Kidney tubule cell (primary cell): ENCODE measurements around the gene RTEL1.
"Not testable (repeated sequence)": the region's sequence is repeated elsewhere in the genome, so short reads cannot be mapped to it uniquely, and the experiment has no call there.

Experiments used
- DNase-seq: peaks from one replicate; pipeline ENCODE4 v3.0.0-alpha.2; 2018; ENCODE audit warnings: low spot score

The RTEL1 gene

DNA sequence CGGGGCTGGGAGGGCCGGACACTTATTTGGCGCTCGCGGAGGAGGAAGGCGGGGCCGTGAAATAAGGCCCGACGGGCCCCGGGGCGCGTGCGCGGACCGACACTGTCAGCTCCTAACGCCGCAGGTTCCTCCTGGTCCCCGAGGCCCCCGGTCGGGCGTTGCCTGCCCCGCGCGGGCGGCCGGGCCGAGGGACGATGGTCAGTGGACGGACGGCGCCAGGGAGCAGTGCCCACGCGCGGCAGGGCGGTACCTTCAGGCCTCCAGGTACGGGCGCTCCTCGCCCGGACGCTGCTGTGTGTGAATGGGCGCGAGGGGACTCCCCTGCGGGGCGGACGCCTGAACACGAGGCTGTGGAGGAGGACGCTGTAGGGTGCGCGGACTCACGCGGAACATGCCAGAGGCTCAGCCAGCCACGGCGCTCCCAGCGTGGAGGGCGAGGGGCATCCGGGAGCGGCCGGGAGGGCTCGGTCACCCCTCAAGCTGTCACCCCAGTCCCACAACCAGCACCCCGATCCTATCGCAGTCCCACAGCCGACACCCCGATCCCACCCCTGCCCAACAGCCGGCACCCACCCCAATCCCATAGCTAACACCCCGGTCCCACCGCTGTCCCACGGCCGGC is 30.9 kb upstream of the RTEL1 start:
- peak; percentile 96 for DNase-seq

DNA sequence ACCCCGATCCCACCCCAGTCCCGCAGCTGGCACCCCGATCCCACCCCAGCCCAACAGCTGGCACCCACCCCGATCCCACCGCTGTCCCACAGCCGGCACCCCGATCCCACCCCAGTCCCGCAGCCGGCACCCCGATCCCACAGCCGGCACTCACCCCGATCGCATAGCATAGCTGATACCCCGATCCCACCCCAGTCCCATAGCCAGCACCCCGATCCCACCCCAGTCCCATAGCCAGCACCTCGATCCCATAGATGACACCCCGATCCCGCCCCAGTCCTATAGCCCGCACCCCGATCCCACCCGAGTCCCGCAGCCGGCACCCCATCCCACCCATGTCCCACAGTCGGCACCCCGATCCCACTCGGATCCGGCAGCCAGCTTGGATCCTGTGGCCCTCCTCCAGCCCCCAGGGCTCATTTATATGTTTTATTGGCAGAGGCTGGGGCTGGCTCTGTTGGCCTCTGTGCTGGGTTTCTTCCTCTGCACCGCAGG is 30.3 kb upstream of the RTEL1 start:
- DNase-seq, result no peak

DNA sequence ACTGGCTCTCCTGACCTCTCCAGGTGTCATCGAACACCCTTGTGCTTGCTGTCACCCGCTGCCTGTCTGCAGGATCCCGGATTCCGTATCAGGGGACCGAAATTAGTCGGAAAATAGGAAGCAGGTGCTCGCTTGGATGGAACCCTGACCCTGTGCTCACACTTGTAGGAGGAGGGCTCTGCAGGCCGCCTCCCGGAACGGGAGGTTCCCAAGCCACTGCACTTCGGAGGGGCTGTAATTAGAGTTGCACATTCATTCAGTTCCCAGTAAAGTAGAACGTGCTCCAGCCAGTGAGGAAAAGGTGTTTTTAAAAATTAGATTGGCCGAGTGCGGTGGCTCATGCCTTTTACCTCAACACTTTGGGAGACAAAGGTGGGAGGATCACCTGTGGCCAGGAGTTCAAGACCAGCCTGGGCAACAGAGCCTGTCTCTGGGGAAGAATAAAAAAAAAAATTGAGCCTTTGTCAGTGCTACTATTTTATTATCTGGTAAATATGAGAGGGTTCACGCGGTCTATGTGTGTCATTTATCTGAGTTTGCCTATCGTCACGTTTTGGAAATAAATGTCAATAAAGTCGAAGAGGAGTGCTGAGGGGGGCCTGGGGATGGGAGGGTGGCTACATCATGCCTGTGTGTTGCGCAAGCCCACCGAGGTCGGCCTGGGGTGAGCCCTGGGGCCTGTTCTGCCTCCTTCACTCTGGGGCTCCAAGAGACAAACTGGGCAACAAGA is 29.7 kb upstream of the RTEL1 start:
- DNase-seq, result peak; percentile 88

DNA sequence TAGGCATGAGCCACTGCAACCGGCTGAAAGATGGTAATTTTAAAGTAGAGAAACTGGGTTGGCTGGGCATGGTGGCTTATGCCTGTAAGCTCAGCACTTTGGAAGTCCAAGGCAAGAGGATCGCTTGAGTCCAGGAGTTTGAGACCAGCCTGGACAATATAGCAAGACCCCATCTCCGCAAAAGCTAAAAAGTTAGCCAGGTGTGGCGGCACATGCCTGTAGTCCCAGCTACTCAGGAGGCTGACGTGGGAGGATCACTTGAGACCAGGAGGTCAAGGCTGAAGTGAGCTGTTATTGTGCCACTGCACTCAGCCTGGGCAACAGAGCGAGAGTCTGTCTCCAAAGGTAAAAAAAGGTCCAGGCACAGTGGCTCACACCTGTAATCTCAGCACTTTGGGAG is 27.2 kb upstream of the RTEL1 start:
- not testable (repeated sequence) for DNase-seq

DNA sequence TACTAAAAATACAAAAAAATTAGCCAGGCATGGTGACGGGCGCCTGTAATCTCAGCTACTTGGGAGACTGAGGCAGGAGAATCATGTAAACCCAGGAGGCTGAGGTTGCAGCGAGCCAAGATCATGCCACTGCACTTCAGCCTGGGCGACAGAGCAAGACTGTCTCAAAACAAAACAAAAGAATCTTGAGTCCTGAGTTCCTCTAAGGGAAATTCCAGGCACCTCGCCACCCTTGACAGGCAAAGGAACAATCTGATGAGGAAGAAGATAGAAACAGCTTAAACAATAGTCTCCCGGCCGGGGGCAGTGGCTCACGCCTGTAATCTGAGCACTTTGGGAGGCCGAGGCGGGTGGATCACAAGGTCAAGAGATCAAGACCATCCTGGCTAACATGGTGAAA is 26.7 kb upstream of the RTEL1 start:
- DNase-seq, result peak; percentile 82

DNA sequence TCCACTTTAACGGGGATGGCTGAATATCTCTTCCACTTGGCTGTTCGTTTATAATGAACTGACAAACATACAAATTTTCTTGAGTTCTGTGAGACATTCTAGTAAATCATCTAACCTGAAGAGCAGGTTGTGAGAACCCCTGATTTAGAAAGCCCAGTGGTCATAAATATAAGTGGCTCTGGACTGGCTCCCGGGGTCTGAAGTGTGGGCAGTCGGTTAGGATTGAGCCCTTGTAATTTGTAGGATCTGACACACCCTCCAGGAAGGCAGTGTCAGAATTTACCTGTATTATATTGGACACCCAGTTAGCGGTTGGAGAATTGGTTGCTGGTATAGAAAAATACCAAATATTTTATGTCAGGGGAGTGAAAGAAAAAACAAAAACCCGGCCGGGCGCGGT is 24.4 kb upstream of the RTEL1 start:
- DNase-seq, result no peak

DNA sequence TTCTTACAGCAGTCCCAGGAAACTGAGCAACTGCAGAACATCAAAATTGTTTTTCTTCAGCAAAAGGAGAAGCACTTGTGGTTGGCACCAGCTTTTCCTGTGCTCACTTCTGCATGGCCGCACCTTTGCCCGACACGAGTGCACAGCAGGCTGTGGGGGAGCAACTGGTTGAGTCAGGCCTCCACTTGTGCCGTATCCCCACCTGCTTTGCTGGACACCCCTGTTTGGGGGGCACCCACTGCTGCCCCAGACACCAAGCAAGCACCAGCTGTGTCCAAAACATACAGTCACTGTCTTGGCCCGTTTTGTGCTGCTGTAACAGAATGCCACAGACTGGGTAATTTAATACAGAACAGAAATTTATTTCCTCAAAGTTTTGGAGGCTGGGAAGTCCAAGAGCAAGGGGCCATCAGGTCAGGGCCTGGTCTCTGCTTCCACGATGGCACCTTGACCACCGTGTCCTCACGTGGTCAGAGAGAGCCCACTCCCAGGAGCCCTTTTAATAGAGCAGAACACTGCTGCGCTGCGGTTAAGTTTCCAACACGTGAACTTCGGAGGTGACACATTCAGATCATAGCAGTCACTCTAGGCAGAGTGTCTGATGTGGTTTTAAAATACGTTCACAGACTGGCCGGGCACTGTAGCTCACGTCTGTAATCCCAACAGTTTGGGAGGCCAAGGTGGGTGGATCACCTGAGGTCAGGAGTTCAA is 22.5 kb upstream of the RTEL1 start:
- DNase-seq, result no peak

DNA sequence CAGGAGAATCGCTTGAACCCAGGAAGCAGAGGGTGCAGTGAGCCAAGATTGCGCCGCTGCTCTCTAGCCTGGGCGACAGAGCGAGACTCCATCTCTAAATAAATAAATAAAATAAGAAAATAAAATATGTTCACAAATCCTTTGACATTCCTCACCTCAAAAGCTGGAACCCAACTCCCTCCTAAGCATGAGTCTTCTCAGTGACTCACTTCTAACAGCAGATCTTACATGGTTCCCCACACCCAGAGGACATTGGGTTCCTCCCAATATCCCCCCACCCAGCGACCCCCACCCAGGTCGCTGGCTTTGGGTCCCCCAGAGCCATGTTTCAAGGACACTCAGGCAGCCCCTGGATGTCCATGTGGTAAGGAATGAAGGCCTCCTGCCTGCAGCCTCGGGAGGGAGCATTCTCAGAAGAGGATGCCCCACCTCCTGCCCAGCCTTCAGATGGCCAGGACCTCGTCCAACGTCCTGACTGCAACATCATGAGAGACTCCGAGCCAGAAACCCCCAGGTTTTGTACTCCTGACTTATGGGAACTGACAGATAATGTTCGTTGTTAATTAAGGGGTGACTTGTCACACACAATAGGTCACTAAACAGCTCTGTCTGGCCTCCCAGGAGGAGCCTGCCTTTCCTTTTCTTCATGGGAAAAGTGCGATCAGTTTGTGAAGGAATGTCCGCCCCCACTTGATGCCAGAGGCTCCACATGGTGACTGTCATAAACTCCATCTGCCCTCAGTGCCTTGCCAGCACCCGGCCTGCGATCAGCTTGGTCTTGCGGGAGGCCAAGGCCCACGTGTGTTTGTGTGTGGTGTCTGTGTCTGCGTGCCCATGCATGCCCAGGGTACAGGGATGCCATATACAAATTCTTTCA is 21.1 kb upstream of the RTEL1 start:
- no peak for DNase-seq

DNA sequence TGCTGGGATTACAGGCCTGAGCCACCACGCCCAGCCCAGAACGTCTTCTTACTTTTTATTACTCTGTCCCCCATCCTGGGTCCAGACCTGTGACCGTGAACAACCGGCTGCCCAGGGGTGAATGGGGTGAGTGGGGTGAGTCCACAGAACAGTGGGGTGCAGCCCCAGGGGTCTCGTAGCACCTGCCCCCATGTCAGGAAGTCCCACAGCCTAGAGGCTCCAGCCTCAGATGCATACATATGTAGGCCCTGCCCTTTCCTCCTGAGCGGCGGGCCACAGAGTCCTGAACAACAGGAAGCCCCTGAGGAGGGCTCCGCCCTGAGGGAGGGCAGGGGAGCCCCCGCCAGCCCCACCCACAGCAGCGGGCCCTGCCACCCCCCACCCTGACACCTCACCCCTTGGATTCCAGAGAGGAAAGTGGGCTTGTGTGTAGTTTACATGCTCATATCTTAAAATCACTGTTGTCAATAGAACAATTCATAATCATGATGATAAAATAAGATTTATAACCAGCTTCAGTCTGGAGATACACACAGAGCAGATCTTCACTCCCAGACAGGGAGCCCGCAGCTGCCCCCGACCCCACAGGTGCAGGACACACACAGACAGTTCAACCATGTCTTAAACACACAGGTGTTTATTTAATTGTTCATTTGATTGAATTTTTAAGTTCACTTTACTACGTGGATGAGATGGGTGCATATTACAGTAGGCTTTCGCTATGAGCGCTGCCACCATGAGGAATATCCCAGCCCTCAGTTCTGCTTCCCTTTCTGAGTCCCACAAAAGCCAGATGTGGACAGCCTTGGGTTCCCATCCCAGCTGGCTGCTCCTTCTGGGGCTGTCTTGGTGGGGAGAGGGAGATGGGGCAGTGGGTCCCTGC is 18.8 kb upstream of the RTEL1 start:
- DNase-seq, result no peak

DNA sequence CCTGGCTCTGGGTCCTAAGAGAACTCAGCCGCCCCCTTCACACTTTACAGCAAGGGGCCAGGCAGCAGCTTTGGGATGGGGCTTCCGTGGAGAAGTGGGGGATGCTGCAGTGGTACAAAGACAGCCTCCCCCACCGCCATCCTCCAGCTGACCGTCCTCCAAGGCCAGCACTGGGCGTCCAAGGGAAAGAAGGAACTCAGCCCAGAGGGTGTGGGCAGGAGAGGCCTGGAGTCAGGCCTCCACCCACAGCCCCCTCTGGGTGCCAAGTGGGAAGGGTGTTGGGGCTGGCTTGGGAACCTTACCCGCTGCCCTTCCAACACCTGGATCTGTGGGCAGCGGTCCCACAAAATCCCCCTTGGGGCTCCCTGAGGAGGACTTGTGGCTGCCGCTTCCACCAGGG is 18.0 kb upstream of the RTEL1 start:
- no peak for DNase-seq

DNA sequence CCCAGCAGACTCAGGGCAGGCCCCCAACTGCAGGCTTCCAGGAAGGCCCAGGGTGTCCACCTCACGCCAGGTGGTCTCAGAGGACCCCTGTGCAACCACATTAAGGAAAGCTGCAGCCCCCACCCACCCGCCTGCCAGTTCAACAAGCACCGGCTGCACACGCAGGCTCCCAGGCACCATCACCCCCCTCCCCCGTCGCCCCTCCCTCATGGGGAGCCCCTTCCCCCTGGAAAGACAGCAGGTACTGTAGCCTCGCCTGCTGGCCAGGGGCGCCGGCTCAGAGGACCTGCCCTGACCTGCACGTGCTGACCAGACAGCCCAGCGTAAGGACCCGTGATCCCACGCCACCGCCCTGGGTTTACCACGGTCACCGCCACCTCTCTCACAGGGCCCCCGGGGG is 17.4 kb upstream of the RTEL1 start:
- not testable (repeated sequence) for DNase-seq

DNA sequence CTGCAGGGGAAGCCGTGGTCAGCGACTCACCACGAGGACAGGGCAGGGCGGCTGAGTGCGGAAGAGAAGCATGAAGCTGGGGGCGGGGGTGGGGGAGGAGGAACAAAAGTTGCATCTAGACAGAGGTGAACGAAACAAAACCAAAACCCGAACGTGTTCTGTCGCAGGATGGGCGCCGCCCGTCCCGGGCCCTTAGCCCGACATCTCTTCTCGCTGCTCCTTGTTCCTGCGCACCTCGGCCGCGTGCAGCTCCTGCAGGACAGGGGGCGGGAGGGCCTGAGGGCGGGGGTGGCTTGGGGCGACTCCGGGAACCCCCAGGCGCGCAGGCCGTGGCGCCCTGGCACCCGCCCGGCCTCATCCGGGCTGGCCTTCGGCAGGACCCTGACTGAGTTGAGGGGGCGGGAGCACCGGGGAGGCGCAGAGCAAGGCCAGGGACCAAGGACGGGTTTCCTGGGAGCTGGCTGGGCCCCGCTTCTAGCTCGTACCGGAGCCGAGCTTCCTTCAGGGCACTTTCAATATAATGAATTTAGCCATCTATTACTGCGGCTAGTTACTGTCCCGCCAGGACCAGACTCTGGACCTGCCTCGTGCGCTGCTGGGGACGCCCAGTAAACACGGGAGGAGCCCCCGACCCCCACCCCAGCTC is 16.8 kb upstream of the RTEL1 start:
- peak; percentile 56 for DNase-seq

DNA sequence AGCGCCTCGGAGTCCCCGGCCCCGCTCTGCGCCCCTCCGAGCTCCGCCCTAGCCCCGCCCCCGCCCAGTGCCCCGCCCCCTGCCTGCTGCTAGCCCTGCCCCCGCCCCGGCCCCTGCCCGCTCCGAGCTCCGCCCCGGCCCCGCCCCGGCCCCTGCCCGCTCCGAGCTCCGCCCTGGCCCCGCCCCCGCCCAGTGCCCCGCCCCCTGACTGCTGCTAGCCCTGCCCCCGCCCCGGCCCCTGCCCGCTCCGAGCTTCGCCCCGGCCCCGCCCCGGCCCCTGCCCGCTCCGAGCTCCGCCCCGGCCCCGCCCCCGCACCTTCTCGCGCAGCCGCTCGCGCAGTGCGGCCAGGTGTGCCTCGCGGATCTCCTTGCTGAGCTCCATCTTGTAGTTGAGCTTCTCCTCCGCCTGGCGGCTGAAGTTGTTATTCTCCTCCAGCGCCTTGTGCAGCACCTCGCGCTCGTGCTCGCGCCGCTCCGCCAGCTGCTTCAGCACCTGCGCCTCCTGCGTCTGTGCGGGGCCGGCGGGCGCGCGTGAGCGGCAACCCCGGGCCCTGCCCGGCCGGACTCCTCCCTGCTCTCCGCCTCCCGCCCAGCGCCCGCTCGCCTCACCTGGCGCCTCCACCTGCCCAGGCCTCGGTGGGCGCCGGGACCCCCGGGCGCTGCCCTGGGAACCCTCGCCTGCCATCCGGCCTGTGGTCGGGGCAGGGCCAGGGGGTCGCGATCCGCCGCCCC is 16.2 kb upstream of the RTEL1 start:
- DNase-seq, result peak; percentile 94

DNA sequence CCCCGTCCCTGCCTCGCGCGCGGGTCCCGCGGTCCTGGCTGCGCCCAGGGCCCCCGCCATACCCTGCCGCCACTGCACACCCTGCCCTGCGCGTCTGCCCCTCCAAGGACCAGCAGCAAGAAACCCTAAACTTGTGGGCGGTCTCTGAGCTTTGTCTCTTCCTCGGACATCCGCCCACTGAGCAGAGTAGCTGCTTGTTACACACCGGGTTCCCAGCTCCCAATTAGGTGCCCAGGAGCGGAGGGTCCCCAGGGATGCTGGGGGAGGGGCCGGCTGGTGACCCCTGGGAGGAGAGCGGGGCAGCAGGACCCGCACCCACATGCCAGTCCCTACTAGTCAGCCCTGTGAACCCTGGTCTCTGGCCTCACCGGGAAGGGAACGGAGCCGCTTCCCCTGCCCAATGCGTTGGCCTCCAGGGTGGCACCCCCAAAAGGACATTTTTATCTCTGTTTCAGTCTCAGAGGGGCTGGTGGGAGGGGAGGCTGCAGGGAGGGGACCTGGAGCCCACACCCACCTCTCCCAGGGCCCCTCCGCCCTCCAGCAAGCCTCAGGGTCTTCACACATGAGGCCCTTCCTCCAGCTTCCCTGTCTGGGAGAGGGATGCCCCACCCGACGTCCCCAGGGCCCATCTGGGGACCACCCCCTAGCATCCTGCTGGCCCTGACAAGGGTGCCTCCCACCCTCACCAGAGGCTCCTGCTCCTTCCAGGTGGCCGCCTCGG is 15.4 kb upstream of the RTEL1 start:
- DNase-seq, result no peak

DNA sequence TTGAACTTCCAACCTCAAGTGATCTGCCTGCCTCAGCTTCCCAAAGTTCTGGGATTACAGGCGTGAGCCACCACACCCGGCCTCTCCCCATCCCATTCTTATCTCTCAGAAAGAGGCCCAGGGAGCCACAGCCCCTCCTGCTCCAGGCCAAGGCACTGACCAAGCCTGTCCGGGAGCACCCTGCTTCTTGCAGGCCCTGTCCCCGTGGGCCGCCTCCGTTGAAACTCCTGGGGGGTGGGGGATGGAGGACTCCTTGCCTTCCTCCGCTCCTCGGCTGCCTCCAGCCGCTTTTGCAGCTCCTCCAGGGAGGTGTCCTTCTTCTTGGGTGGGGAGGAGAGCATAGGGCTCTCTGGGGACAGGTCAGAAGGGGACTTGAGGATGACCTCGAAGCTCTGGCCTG is 14.6 kb upstream of the RTEL1 start:
- no peak for DNase-seq

DNA sequence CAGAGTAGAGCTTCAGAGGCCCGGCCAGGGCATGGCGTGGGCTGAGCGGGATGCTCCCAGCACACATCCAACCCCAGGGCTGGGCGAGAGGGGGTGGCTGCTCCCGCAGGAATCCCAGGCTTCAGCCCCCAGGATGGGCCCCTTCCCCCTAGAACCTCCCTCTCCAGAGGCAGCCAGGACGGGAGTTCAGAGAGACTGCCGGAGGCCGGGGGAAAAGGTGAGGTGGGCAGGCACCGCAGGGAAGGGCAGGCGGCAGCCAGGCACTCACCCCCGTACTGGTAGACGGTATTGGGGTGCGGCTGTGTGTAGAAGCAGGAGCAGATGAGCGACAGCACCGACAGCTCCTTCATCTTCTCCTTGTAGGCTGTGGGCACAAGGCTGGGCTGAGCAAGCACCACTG is 14.2 kb upstream of the RTEL1 start:
- no peak for DNase-seq

DNA sequence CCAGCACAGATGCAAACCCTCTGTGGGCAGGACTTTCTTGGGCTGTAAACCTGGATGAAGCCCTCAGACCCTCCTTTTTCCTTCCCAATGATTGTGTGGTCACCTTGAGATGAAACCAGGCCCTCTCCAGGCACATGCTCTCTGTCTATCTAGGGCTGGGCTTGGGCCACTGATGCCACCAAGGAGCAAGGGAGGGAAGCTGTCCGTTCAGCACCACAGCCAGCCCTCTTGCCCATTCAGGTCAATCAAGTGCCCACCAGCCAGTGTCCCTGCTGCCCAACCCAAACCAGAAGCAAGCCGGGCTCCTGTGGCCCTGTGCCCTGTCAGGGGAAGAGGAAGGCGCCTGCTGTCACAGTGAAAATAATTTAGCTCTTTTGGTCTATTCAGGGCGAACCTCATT is 12.9 kb upstream of the RTEL1 start:
- no peak for DNase-seq

DNA sequence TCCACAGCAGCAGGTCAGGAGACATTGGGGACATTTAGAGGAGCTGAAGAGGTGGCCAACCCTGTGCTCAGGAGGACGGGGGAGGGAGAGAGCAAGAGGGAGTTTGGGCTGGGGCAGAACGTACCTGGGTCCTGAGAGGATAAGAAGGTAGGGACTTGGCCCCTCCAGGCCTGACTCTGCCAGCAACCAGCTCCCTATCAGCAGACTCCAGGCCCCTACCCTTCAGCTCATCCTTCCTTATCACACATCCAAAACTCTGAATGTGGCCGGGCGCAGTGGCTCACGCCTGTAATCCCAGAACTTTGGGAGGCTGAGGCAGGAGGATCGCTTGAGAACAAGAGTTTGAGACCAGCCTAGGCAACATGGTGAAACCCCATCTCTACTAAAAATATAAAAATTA is 9.9 kb upstream of the RTEL1 start:
- no peak for DNase-seq

DNA sequence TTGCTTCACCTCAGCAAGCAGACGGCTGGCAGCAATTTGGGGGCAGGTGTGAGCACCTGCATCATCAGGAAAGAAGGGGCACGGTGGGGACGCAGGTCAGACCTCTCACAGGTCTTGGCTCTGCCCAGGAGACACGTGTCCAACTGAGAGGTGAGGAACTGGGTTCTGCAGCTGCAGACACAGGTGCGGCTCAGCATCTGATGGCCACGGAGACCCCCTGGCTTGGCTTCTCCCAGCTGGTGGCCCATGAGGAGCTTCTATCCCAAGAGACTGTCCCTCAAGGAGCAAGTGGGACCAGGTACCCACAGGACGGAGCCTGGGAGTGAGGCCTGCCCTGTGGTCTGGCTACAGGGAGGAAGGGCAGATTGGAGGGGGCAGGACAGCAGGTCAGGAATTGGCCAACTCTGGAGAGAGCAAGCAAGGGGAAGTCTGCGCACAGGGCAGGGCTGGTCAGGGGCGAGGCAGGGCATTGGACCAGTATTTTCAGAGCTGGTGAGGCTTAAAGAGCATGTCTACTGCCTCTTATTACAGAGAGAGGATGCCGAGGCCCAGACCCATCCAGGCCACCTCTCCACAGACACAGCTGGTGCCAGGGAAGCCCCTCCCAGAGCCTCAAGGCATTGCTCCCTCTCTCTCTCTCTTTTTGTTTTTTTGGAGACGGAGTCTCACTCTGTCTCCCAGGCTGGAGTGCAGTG is 9.1 kb upstream of the RTEL1 start:
- no peak for DNase-seq
